Stimulated activated CD8-positive, alpha-beta memory T cell treated with anti-CD3 and anti-CD28 coated beads, Interleukin-4, amount 100 ng/mL, for 24 hours (primary cell): ENCODE data around the gene MOV10L1.
"Not testable (repeated sequence)": the region's sequence is repeated elsewhere in the genome, so short reads cannot be mapped to it uniquely, and the experiment has no call there.

Experiments used
- DNase-seq: peaks from one replicate; pipeline ENCODE4 v3.0.0-alpha.2; 2020; ENCODE audit warnings: low read depth

MOV10L1 gene

DNA sequence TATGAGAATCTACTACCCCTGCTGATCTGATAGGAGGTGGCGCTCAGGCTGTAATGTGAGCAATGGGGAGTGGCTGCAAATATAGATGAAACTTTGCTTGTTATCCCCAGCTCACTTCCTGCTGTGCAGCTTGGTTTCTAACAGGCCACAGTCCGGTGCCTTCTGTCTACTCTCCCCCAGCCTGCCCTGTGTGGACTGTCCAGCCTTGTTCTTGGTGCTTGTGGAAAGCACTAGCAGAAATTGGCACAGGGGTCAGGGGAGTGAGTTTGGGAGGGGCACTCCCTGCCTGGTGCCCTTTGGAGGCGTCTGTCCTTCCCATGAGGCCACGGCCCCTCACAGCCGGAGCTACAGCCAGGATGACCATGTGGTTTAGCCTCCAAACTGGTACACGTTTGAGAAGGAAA, 14.3 kb downstream of the MOV10L1 start:
- no peak for DNase-seq

DNA sequence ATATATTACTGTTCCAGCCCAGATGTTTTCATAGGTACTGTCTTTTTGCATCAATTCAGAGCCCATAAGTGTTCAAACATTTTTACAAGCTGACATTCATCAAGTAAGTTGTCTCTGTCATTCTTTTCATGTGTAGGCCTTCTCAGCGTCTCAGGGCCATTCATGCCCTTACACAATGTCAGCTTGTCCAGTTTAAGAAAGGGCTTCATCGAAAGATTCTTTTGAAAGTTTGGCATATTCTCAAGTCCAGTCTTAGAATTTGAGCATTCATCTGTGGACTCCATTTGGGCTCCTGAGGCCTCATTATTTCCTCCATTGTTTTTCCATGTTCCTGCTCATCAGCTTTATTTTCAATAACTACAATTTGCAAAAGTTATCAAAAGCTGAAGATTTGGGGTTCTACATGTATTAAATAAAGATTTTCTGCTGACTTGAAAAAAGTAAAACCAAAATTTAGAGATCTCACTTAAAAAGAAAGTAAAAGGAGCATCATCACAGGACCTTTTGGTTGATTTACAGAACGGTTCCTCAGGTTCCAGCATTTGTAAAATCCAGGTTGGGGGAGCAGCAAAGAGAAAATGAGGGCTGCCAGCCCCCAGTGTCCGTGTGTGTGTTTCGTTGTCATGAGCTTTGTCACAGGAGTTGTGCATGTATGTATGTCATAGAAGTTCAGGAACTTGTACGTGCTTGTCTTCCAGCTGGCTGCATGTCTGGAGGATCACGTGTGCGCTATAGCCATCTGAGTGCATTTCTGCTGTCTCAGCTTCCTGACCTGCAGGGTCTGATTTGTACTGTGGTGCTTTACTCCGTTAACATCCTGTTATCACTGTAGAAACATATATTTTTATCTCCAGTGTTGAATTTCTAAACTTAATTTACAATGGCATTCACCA, 15.6 kb downstream of the MOV10L1 start:
- no peak for DNase-seq

DNA sequence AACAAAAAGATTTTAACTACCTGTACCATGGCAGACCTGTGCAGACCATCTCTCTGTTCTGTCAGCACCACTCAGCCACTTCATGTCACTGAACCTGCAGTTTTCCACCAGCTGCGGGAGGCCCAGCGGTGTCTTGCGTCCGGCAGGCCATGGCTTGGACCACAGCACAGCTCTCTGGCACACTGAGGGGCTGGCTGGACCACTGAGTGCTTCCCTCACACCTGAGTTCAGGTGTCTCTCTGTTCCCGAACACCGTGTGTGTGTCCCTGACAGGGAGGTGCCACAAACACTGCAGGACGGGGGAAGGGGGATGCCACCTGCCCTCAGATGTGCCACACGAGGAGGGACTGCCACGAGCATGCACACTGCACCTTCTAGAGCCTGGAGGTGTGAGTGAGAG, 17.7 kb downstream of the MOV10L1 start:
- DNase-seq: no peak

GRCh38 chr22:50111056-50111455, 21.2 kb downstream of the MOV10L1 start:
- DNase-seq: no peak

- DNase-seq: no peak
Measured at GRCh38 chr22:50112151-50113118, 22.6 kb downstream of the MOV10L1 start.

GRCh38 chr22:50114221-50115021, 24.6 kb downstream of the MOV10L1 start:
- no peak for DNase-seq

- no peak for DNase-seq
Measured at GRCh38 chr22:50115693-50116092, 25.9 kb downstream of the MOV10L1 start.

DNA sequence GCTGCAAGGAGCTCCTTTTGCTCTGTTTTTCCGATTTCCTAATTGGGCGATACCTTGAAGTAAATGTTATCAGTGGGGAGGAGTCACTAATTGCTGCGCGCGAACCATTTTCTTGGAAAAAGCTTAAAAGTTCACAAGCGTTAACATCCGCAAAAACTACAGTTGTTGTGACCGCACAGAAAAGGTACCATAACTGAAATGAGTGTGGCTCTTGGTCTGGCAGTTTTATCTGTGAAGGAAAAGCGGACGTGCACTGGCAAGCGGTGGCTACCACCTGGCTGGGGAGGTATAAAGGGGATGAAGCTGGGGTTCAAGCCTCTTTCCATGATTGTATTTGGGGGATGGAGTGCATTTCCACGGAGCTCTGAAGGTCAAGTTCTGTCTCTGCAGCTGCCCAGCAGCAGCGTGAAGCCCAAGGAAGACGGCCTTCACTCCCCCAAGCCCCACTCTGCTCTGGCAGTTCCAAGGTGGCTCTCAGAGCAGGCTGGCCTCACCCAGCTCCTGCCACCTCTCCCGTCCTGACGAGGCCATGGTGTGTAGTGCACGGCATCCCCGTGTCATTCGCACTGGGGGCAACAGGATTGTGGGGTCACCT, 27.5 kb downstream of the MOV10L1 start:
- DNase-seq: no peak

GRCh38 chr22:50118129-50118528, 28.3 kb downstream of the MOV10L1 start:
- DNase-seq: no peak

GRCh38 chr22:50118557-50119168, 28.9 kb downstream of the MOV10L1 start:
- DNase-seq: no peak

DNA sequence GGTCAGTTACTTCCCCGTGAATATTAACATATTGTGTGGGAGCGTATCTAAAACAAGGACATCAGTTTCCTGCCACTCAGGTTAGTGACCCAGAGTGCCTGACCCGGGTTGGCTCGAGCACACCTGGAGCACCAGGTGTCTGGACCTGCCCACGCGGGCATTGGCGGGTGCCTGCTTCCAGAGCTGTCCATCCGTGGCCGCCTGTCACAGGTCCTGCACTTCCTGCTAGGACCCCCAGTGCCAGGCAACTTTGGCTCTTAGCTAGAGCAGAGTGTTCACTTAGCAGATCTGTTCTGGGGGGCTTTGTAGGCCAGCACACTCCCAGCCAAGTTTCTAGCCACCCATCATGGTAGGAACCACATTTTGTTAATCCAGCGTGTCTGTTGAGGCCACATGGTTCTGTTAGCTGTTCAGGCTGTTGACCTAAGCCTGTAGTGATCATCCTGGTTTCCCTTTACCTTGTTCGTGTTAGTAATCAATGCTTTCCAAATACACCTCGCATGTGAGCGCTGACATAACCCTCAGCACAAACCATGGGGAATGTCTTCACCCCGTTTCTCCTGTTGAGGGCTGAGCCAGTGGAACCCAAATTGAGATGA, 29.5 kb downstream of the MOV10L1 start:
- DNase-seq: no peak

- DNase-seq: no peak
Measured at GRCh38 chr22:50119768-50120251, 30.0 kb downstream of the MOV10L1 start.

GRCh38 chr22:50121202-50121740, 31.5 kb downstream of the MOV10L1 start:
- no peak for DNase-seq

DNA sequence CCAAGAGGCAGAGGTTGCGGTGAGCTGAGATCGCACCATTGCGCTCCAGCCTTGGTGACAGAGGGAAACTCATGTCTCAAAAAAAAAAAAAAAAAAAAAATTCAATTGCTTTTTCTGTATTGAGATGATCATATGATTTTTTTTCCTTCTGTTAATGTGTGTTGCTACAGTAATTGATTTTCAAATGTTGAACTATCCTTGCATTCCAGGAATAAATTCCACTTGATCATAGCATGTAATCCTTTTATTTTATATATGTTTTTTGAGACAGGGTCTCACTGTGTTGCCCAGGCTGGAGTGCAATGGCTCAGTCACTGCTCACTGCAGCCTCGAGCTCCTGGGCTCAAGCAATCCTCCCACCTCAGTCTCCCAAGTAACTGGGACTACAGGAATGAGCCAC, 33.3 kb downstream of the MOV10L1 start:
- DNase-seq: no peak

- DNase-seq: no peak
Measured at GRCh38 chr22:50125029-50125428, 35.2 kb downstream of the MOV10L1 start.

GRCh38 chr22:50129121-50129736, 39.4 kb downstream of the MOV10L1 start:
- DNase-seq: no peak

- DNase-seq: no peak
Measured at GRCh38 chr22:50131894-50132293, 42.1 kb downstream of the MOV10L1 start.

DNA sequence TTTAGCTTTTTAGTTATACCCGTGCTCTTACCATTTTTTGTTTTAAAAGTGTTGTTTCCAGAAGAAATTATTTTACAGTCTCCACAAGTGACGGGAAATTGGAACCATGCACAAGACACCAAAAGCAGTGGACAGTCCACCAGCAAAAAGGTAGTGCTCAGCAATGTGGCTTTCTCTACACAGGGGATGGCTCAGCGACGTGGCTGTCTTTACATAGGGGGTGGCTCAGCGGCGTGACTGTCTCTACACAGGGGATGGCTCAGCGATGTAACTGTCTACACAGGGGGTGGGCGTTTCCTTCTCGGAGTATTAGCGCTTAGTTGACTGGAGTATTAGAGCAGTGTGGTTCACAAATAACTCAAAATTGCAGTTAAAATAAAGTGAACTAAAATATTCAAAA, 44.7 kb downstream of the MOV10L1 start:
- DNase-seq: no peak

GRCh38 chr22:50136581-50137015, 46.8 kb downstream of the MOV10L1 start:
- no peak for DNase-seq

DNA sequence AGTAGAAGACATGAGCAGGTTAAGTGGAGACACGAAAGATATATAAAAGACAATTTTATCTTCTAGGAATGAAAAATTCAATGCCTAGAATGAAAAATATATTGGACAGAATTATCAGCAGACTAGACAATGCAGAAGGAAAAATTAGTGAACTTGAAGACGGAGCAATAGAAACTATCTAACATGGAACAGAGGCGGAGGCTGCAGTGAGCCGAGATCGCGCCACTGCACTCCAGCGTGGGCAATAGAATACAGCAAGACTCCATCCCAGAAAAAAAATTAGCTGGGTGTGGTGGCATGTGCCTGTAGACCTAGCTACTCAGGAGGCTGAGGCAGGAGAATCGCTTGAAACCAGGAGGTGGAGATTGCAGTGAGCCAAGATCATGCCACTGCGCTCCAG, 47.5 kb downstream of the MOV10L1 start:
- DNase-seq: not testable (repeated sequence)
